Smooth muscle cell (in vitro differentiated cells): ENCODE results near the gene NDUFAB1. TPM values are rescaled to one million over a fixed set of nuclear protein-coding genes. Genes with fewer than 3 reads are reported as not detected.
A peak's percentile ranks its signal among the peaks of the same experiment; 100 is the strongest.

Source experiments
- DNase-seq: peaks from one replicate; lab custom pipeline; 2025; ENCODE audit not compliant: unreplicated experiment; lab: John Stamatoyannopoulos, UW
- H2AFZ ChIP-seq: fragments of 200-600 bp; sonication (generic); 2 replicates; pipeline ENCODE4 v1.6.0; 2016; ENCODE audit warnings: antibody characterized with exemption, low read depth, mild to moderate bottlenecking
- H3F3A ChIP-seq: fragments of 200-600 bp; sonication (generic); 2 replicates; pipeline ENCODE4 v1.6.0; 2017; ENCODE audit warnings: antibody characterized with exemption, low read depth
- H3K27ac ChIP-seq: fragments of 200-600 bp; sonication (generic); 2 replicates; pipeline ENCODE4 v1.5.1; 2016; ENCODE audit warnings: low read depth, mild to moderate bottlenecking
- H3K27me3 ChIP-seq: fragments of 200-600 bp; sonication (generic); 2 replicates; pipeline ENCODE4 v1.6.1; 2016; ENCODE audit warnings: low read depth, mild to moderate bottlenecking
- H3K36me3 ChIP-seq: fragments of 200-600 bp; sonication (generic); 2 replicates; pipeline ENCODE4 v1.5.1; 2016; ENCODE audit warnings: low read depth
- H3K4me1 ChIP-seq: fragments of 200-600 bp; sonication (generic); 2 replicates; pipeline ENCODE4 v1.5.1; 2016; ENCODE audit warnings: low read depth
- H3K4me2 ChIP-seq: fragments of 200-600 bp; sonication (generic); 2 replicates; pipeline ENCODE4 v1.6.0; 2016; ENCODE audit warnings: mild to moderate bottlenecking
- H3K4me3 ChIP-seq: fragments of 200-600 bp; sonication (generic); 2 replicates; pipeline ENCODE4 v1.5.1; 2016; ENCODE audit warnings: mild to moderate bottlenecking
- H3K79me2 ChIP-seq: fragments of 200-600 bp; sonication (generic); 2 replicates; pipeline ENCODE4 v1.6.0; 2016; ENCODE audit warnings: low read depth, mild to moderate bottlenecking
- H3K9ac ChIP-seq: fragments of 200-600 bp; sonication (generic); 2 replicates; pipeline ENCODE4 v1.6.0; 2016; ENCODE audit warnings: low read depth
- H3K9me3 ChIP-seq: fragments of 200-600 bp; sonication (generic); replicated peaks from 2 replicates; pipeline ENCODE4 v1.5.1; 2016; ENCODE audit warnings: low read depth
- H4K20me1 ChIP-seq: fragments of 200-600 bp; sonication (generic); 2 replicates; pipeline ENCODE4 v1.6.0; 2016; ENCODE audit warnings: low read depth
- CTCF ChIP-seq: fragments of 200-600 bp; sonication (generic); IDR thresholded peaks from 2 replicates; pipeline ENCODE4 v1.5.1; 2017; ENCODE audit warnings: borderline replicate concordance, mild to moderate bottlenecking, antibody characterized with exemption; ENCODE audit not compliant: insufficient read depth, poor library complexity, severe bottlenecking
- WGBS: methylation state at CpG from one replicate; pipeline ENCODE4 v1.1.7; 2016; ENCODE audit warnings: low lambda C conversion rate; 5-methylcytosine and 5-hydroxymethylcytosine counted together
- polyA plus RNA-seq: library from polyadenylated mRNA; unstranded; fragments of >200 nt; fragmentation: Nextera tagmentation; extraction: Ambion mirVana; gene quantifications from 2 replicates; pipeline ENCODE4 v1.2.1, GENCODE V29; 2016
- total RNA-seq: library from RNA; depleted of rRNA; stranded (reverse); fragments of >200 nt; gene quantifications from 2 replicates; pipeline ENCODE4 v1.2.3, GENCODE V29; 2014

The NDUFAB1 gene
- total and polyA plus RNA-seq, 2 experiments from 2014 or later: 192 to 252 TPM

- peaks cover 34% of the 10 kb centered on the region for H4K20me1 ChIP-seq
- peaks cover 56% of the 10 kb centered on the region for H3K79me2 ChIP-seq
- H3K4me1 ChIP-seq: peaks cover 8% of the 10 kb centered on the region
- WGBS: 20% methylated on average over 34 of the region's 34 CpGs
- H3K27ac ChIP-seq: no peak overlapping the region
- DNase-seq: no peak
- H3K27me3 ChIP-seq: no peaks in the 10 kb centered on the region
- H3F3A ChIP-seq: no peaks in the 10 kb centered on the region
- H2AFZ ChIP-seq: peak overlapping the region; percentile 97
- H3K9me3 ChIP-seq: no peaks in the 10 kb centered on the region
- peaks cover 5% of the 10 kb centered on the region for H3K36me3 ChIP-seq
- H3K9ac ChIP-seq: peak overlapping the region; percentile 96
- no peak for TF ChIP-seq CTCF
- H3K4me3 ChIP-seq: peak overlapping the region; percentile 97
- H3K4me2 ChIP-seq: peak overlapping the region; percentile 99
Observed at GRCh38 chr16:23595246-23595950, 718 bp downstream of the NDUFAB1 start.

- no peak overlapping the region for H3K4me3 ChIP-seq
- H3K79me2 ChIP-seq: peaks cover 68% of the 10 kb centered on the region
- H3K4me2 ChIP-seq: peak overlapping the region; percentile 99
- no peak overlapping the region for H3K27ac ChIP-seq
- peaks cover 46% of the 10 kb centered on the region for H4K20me1 ChIP-seq
- no peaks in the 10 kb centered on the region for H3F3A ChIP-seq
- no peaks in the 10 kb centered on the region for H3K9me3 ChIP-seq
- no peak overlapping the region for H3K9ac ChIP-seq
- no peak for TF ChIP-seq CTCF
- no peak overlapping the region for H2AFZ ChIP-seq
- H3K27me3 ChIP-seq: no peaks in the 10 kb centered on the region
- peaks cover 9% of the 10 kb centered on the region for H3K36me3 ChIP-seq
- peaks cover 8% of the 10 kb centered on the region for H3K4me1 ChIP-seq
- over 99% methylated on average over 12 of the region's 12 CpGs for WGBS
- DNase-seq: no peak
Observed at GRCh38 chr16:23594186-23594585, 1.9 kb downstream of the NDUFAB1 start.

- no peaks in the 10 kb centered on the region for H3K9me3 ChIP-seq
- H2AFZ ChIP-seq: no peak overlapping the region
- no peak overlapping the region for H3K4me2 ChIP-seq
- H3K36me3 ChIP-seq: peaks cover 9% of the 10 kb centered on the region
- H3K4me1 ChIP-seq: peaks cover 7% of the 10 kb centered on the region
- no peak overlapping the region for H3K27ac ChIP-seq
- no peaks in the 10 kb centered on the region for H3K27me3 ChIP-seq
- peaks cover 76% of the 10 kb centered on the region for H4K20me1 ChIP-seq
- H3K4me3 ChIP-seq: no peak overlapping the region
- H3K79me2 ChIP-seq: peaks cover 94% of the 10 kb centered on the region
- no peak for TF ChIP-seq CTCF
- H3F3A ChIP-seq: no peaks in the 10 kb centered on the region
- 100% methylated on average over 3 of the region's 3 CpGs for WGBS
- no peak overlapping the region for H3K9ac ChIP-seq
- DNase-seq: no peak
Observed at GRCh38 chr16:23590181-23590580, 5.9 kb downstream of the NDUFAB1 start.

GRCh38 chr16:23587726-23588125, 8.4 kb downstream of the NDUFAB1 start:
- Histone ChIP-seq H3K9me3 (no peaks in the 10 kb centered on the region), H3K27ac (no peak overlapping the region)
- no peak for DNase-seq

More at GRCh38 chr16:23587726-23588125, 8.4 kb downstream of the NDUFAB1 start:
- no peak overlapping the region for H2AFZ ChIP-seq
- no peaks in the 10 kb centered on the region for H3F3A ChIP-seq
- peaks cover 69% of the 10 kb centered on the region for H4K20me1 ChIP-seq
- no peak overlapping the region for H3K9ac ChIP-seq
- no peak overlapping the region for H3K4me2 ChIP-seq
- no peak overlapping the region for H3K4me3 ChIP-seq
- 95% methylated on average over 5 of the region's 5 CpGs for WGBS
- no peak for TF ChIP-seq CTCF
- H3K36me3 ChIP-seq: peaks cover 9% of the 10 kb centered on the region
- peaks cover 71% of the 10 kb centered on the region for H3K79me2 ChIP-seq
- no peaks in the 10 kb centered on the region for H3K4me1 ChIP-seq
- H3K27me3 ChIP-seq: no peaks in the 10 kb centered on the region
